Inflammatory macrophage treated with lipopolysaccharide for 1 hour (primary cell): Measurements from ENCODE around the gene MTR.
A peak's percentile ranks its signal among the peaks of the same experiment; 100 is the strongest.
"Not testable (repeated sequence)": the region's sequence is repeated elsewhere in the genome, so short reads cannot be mapped to it uniquely, and the experiment has no call there.

Experiments used
- DNase-seq, 2 donors: peaks; one replicate each; pipeline ENCODE4 v3.0.0-alpha.2; 2020 to 2022

MTR gene

DNA sequence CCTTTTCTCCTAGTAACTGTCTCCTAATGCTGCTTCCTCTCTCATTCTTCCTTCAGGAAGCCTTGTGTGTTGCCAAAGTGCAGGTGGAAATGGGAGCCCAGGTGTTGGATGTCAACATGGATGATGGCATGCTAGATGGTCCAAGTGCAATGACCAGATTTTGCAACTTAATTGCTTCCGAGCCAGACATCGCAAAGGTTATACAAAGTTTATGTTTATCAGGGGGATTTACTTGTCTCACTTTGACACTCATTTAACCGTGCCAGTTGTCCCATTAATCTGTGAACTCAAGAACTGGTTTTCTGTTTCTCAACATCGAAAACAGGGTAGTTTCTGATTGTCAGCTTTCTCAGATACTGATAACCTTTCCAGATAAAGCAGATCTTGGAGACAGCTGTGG, 40.4 kb downstream of the MTR start:
- no peak for DNase-seq

DNA sequence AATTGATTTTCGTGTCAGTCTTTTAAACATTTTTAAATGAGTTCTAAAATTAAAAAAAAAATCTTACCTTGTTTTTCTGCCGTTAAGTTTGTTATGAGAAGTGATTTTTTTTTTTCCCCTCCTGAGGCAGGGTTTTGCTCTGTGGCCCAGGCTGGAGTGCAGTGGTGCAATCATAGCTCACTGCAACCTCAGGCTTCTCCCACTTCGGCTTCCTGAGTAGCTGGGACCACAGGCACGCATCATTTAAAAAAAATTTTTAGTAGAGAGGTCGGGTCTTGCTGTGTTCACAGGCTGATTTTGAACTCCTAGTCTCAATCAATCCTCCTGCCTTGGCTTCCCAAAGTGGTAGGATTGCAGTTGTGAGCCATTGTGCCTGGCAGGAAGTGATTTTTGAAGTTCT, 41.1 kb downstream of the MTR start:
- peak; percentile 1 to 5 for DNase-seq

DNA sequence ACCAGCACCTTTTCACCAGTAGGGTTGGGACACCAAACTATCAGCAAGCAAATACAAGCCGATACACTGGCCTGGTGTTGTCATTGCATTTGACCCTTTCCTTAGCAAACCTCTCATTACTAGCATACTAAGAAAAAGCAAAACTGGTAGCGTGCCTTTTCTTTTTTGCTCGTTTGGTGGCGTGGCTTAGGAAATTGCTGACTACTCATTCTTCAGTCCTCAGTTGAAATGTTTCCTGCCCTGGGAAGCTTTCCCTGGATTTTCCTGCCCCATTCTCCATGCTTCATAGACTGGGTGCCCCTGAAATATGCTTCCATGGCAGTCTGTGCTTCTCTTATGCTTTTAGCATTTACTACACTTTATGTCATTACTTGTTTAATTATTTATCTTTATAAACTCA, 42.0 kb downstream of the MTR start:
- DNase-seq = no peak

DNA sequence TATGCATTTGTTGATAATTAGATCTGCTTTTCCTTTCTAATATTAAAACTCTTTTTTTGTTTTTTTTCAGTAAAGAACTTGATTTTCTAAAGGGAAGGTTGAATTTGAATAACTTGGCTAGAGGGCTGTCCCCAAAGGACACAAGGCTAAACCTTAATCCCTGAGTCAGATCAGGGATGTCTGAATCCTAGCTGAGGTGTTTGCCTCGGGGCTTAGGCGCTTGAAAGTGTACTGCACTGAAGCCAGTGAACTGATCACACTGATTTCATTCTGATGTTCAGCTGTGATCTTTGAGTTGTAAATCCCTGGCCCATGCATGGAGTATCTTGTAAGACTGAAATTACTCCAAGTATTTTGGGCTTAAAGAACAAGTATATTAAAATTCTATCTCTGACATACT, 42.8 kb downstream of the MTR start:
- no peak for DNase-seq

DNA sequence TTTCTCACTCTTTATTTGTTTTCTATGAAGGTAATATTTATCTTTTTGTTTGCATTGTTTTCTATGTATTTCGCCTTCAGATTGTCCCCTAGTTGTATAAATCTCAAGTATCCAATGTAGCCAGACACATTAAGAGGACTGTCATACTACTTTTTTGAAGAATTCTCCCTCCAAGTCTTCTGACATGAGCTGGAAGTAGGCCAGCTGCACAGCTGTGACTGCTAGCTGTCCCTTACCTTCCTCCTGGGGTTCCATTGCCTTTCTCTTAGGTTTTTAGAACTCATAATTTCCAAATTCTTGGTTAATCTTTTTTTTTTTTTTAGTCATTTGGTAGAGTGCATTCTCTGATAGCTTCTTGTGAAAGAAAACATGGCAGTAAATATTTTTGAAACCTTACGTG, 46.2 kb downstream of the MTR start:
- DNase-seq = no peak

DNA sequence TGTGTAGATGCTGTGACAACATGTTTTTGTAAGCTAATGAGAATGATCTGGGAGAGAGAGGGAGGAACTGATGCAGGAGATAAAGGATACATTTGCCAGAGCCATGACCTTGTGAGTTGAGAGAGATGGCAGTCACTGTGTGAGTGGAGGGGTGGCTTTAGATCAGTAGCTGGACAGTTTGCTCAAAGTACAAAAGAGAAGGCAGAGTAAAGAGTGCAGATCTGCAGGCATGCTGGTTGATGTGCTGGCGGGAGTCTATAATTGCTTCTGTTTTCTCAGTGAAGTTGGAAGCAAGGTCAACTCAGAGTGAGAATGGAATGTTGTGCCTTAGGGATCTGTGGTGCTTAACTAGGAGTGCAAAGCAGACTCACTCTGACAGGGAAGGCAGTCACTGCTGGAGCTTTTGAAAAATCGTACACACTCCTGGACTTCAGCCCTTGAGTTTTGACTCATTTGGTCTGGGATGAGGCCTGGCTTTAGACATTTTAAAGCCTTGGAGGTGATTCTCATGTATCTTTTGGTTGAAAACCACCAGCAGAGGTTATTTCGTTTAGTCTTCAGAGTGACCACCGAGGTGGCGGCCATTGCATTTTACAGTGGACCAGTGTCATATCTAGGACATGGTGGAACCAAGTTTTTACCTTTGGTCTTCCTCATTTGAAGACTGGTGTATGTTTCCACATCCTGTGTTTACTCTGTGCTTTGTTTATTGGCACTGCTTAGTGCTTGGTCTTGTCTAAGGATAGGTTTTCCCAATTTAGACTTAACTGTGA, 49.6 kb downstream of the MTR start:
- no peak for DNase-seq

DNA sequence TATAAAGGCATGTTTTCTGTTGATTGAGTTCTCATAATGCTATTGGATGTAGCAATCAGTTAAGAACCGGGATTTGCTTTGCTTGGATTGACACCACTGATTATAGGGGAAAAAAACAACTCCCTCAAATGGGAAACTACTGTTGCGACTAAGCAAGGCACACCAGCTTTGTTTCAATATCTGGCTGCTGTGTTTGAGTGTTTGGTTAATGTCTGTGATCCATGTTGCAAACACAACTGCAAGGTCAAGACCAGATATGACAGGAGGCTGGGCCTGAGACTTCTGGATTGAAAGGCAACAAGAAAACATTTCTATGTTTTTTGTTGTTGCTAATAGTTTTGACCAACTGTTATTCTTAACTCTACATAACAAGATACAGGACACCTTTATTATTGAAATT, 50.7 kb downstream of the MTR start:
- no peak for DNase-seq

DNA sequence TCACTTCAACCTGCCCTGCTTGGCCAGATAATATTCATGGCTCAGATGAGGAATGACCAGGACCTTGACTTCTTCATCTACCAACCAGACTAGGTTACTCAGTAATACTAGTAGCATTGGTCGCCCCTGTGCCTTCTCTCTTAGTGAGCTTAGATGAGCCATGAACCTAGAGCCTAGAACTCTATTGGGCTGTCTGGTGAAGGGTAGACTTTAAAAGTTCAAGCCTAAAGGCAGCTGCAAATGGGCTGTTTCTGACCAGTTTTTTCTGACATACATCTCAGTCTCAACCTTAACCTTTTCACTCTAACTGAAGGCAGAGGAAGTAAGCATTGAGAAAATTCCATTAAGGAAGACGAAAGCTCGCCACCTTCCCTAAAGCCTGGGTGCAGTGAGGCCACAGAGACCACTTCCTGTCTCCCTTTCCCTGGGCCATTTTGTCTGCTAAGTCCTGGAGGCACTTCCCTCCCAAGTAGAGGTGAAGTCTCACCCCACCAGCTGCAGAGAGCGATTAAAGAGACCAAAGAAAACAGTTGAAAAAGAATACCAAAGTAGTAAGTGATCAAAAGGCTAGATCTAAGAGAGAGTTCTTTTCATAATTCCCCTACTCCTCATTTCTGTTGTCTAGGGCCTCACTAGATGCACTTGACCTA, 53.3 kb downstream of the MTR start:
- no peak for DNase-seq

DNA sequence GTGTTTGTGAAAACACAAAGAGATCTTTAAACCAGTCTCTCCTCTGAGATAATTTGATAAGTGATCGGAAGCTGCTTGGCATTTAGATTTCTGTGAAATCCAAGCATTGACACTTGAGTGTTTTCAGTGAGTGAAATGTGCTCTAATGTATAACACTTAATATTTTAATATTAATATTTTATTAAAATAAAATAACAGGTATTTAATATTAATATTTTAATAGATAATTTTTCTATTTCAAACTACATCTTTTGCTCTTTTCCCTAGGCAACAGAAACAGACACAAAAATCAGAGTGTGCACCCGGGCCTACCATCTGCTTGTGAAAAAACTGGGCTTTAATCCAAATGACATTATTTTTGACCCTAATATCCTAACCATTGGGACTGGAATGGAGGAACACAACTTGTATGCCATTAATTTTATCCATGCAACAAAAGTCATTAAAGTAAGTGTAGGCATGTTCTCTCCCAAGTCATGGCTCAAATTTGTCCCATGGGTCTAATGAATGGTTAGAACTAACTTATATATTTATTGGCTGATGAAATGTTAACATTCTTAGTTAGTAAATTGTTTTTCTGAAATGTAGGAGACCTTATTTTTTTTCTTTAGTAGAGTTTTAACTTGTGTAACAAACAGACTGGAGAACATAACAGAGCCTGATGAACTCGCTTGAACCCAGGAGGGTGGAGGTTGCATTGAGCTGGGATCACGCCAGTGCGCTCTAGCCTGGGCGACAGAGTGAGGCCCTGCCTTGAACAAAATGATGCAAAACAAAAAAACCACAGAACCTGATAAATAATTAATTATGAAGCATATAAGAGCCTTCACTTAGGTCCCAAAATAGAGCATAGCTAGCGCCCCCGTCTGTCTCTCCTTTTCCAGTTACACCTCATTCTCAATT, 55.2 kb downstream of the MTR start:
- DNase-seq = no peak

DNA sequence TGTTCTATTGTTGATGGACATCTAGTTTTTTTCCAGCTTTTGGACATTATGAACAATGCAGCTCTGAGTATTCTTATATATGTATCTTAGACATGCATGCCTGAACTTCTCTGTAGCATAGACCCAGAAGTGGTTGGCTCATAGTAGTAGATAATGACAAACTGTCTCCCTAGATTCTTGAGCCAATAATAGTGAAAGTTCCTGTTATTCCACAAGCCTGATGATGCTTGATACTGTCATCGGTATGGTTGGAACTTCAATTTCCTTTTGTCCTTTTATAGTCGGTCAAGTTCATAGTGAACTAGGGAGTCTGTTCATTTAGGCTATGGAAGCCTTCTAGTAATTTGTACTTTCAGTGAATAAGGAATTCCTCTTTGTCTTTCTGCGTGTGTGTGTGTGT, 56.8 kb downstream of the MTR start:
- no peak for DNase-seq

DNA sequence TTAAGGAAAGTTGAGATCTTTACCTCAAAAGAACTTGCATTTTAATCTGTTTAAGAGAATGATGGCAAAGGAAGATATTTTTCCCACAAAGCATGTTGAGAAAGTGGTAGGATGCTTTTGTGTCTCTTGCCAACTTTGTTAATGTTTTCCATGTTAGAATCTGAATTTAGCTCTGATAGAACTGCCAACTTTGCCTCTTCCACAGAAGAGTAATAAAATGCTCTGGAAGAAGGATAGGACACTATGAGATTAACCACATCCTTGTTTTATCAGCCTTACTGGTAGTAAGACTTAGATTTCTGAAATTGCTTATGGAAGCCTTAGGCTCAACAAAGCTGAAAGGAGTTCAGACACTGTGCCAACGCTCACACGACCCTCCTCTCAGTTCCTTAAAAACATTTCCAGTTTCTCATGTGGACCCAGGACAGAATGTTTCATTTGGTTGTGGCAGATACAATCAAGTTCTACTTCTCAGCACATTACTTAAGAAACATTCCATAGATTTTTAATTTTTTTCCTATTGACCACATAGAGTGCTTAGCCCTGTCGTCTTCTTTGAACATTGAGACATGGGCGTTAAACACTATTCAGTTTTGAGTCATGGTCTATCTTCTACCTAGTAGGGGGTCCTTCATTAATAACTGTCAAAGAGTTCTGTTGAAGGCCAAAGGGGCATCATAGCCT, 59.0 kb downstream of the MTR start:
- no peak for DNase-seq

DNA sequence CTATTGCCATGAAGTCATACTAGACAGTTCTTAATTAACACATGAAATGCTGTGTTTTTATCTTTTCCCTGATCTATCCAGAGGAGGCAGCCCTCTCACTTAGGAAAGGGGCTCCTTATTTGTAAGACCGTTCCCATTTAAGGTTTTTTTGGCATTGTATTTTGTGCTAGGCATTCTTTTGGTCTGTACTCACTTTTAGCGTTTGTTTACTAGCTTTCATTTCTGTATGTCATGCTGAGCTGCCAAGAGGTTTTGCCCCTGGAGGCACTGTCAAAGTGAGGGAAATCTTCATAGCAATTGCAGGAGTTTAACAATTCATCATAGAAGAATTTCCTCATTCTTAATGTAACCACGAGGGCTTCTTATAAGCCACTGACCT, 59.5 kb downstream of the MTR start:
- no peak for DNase-seq

DNA sequence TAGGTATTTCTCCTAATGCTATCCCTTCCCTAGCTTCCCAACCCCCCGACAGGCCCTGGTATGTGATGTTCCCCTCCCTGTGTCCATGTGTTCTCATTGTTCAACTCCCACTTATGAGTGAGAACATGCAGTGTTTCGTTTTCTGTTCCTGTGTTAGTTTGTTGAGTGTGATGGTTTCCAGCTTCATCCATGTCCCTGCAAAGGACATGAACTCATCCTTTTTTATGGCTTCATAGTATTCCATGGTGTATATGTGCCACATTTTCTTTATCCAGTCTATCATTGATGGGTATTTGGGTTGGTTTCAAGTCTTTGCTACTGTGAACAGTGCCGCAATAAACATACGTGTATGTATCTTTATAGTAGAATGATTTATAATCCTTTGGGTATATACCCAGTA, 61.6 kb downstream of the MTR start:
- DNase-seq = not testable (repeated sequence)

DNA sequence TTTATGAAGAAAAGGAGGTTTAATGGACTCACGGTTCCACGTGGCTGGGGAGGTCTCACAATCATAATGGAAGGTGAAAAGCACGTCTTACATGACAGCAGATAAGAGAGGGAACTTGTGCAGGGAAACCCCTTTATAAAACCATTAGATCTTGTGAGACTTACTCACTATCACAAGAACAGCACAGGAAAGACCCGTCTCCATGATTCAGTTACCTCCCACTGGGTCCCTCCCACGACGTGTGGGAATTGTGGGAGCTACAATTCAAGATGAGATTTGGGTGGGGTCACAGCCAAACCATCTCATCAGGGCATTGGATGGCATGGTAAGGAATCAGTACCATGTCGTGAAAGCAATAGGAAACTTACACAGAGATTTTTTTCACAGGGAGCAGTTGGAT, 63.1 kb downstream of the MTR start:
- DNase-seq = peak in 1 of 2 donors; percentile 58

DNA sequence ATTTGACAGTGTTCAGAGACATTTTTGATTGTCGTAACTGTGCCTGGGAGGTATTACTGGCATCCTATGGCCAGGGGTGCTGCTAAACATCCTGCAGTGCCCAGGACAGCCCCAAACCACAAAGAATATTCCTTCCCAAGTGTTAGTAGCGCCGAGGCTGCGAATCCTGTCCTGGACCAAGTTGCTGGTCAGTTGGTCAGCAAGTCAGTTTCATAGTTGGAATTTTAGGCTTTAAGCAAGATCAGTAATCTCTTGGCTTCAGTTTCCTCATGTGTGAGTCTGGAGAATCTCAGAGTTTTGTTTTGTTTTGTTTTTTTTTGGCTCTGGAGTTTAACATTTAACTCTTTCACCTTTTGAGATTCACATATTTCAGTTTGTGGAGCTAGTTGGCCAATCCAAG, 65.0 kb downstream of the MTR start:
- no peak for DNase-seq

DNA sequence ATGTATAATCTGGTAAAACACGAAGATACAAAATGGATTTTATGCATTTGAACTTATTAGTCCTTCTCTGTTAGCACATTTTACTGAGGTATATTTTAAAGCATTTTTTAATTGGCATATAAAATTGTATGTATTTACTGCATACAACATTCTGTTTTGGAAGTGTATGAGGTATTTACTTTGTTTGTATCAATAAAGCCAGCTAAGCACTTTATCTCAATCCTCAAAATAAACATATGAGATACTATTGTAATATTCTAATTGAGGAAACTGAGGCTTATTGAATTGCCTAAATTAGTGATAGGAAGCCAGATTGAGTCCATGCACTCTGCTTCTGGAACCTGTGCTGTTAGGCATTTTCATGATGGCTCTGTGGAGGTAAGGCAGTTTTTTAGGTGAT, 65.6 kb downstream of the MTR start:
- DNase-seq = no peak

DNA sequence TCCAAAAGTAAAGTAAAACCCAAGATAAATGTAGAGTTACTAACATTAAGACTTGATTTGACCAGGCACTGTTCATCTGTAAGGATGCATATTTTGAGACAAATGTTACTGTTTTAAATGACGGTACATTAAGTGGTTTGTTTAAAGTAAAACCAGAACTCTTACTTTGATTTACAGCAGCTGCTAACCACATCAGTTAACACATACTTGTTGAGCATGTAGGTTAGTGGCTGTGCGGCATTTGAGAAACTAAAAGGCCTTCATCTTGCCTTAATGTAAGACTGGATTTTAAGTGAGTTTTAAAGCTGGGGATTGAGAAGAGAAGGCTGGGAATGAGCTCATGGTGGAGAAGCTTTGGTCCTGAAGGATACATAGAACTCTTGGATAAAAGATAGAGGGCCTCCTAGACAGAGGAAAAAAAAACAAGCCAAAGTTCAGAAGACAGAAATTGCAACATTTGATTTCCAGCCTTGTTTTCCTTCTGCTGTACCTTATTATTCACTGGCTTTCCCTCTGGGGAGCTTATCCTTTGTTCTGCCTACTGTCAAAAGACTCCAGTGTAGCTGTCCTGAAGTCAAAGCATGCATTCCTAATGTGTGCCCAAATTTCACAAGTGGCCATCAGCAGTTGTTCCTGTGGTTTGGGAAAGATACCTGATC, 66.6 kb downstream of the MTR start:
- DNase-seq = no peak

DNA sequence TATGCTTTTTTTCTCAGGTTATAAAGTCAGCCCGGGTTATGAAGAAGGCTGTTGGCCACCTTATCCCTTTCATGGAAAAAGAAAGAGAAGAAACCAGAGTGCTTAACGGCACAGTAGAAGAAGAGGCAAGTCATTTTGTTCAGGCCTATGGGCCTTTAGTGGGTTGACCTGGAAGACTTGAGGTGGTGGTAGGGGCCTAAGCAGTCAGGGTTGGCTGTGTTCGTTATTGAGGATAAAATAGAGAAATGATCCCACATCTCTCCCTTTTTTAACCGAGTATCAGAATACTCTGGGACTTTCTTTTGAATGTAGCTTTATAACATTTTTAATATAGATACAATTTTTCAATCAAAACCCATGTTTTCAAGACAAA, 67.1 kb downstream of the MTR start:
- no peak for DNase-seq

DNA sequence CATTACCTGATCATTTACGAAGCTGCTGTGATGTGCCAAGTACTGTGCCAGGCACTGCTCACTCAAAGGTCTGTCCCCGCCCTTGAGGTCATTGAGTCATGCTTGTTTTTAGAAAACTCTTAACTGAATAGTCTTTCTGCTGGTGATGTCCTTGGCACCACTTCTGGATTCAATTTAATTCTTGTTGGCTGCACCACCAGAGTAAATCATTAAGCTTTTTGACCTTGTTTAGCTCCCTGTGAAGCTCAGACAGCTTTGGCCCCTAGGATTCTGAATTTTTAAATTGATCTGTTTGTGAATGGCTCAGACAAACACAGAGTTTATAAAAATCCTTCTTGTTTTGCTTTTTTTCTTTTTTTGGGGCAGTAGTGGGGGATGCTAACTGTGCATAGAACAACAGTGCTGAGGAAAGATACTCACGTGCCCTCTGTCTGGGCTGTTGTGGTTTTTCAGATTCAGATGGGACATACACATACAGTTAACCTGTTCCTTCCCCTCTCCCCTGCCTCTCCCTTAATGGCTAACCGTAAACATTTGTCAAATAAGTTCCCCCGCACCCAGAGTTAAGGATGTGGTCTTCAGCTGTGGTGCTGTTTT, 67.6 kb downstream of the MTR start:
- DNase-seq = no peak

DNA sequence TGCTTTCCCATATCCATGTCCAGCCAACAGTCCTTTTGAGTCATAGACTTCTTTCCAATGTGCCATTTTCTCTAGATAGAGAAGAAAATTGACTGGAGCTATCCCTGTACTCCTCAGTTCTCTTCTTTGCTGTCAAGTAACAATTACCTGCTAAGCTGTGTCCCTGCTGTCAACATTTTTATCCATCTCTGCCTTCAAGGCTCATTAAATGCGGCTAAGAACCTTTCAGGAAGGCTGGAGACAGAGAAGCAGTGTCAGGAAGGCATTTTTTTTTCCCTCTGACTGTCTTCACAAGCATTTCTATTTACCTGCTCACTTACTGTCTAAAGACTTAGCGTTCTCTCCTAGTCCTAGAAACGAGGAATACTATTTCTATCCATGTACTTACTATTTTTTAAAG, 69.1 kb downstream of the MTR start:
- no peak for DNase-seq

DNA sequence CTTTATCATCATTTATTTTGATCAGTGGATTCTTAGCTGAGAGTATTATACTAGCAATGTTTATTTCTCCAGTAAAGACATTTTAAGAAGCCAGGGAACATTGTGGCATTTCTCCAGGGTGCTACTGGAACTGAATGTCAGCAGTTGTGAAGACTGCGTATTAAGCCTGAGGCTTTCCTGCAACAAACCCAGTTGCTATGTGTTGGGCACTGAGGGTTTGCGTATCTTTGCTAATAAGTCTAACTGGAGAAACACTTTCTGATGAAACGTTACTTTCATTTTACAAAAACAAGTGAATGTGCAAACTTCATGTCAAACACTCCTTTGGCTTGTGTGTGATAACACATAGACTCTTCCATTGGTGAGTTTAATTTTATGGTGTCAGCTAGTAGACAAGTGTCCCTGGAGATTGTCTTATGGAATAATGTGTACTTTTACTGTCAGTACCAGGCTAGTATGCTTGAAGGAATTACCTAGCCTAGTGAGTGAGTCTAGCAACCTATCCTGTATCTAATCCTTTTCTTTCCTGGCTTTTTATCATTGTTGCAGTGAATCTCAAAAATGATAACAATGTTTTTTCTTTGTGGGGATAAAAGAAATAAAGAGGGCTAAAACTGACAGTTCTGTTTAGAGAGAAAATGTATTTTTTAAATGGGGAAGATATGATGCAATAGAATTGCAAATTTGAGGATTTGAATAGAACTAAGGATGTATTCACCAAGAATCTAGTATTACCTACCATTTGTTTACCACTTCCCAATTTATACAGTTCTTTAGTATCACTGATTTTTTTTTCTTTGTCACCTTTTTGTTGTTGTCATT, 70.1 kb downstream of the MTR start:
- no peak for DNase-seq

DNA sequence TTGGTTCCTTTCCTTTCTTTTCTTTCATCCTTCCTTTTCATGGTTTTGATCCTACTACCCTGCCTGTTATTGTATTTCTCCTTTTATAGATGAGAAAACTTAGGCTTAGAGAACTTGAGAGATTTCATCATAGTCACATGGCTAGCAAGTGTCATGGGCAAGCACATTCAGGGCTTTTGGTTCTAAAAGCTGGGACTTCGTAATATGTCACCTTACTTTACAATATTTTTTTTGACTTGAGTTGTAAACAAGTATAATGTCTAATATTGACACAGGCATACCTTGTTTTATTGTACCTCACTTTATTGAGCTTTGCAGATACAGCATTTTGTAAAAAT, 70.7 kb downstream of the MTR start:
- DNase-seq = peak; percentile 58 to 66
